KMS-11 (cell line): ENCODE data around the gene UMODL1.

Experiments used
- H2AFZ ChIP-seq: fragments of 200-600 bp; sonication (generic); 2 replicates; pipeline ENCODE4 v1.6.1; 2016; ENCODE audit warnings: antibody characterized with exemption, mixed run types, low read depth
- H3K27ac ChIP-seq: fragments of 200-600 bp; sonication (generic); 2 replicates; pipeline ENCODE4 v1.6.1; 2016; ENCODE audit warnings: mild to moderate bottlenecking, mixed run types
- H3K27me3 ChIP-seq: fragments of 200-600 bp; sonication (generic); 2 replicates; pipeline ENCODE4 v1.6.1; 2017; ENCODE audit warnings: mild to moderate bottlenecking, low read depth, mixed run types, moderate library complexity; ENCODE audit not compliant: insufficient read depth
- H3K36me3 ChIP-seq: fragments of 200-600 bp; sonication (generic); 2 replicates; pipeline ENCODE4 v1.6.1; 2017; ENCODE audit warnings: mild to moderate bottlenecking, mixed run types; ENCODE audit not compliant: insufficient read depth
- H3K4me1 ChIP-seq: fragments of 200-600 bp; sonication (generic); 2 replicates; pipeline ENCODE4 v1.6.1; 2016; ENCODE audit warnings: mild to moderate bottlenecking, low read depth, mixed run types; ENCODE audit not compliant: poor library complexity, severe bottlenecking
- H3K4me2 ChIP-seq: fragments of 200-600 bp; sonication (generic); 2 replicates; pipeline ENCODE4 v1.7.0; 2016; ENCODE audit warnings: mild to moderate bottlenecking, mixed run types
- H3K4me3 ChIP-seq: fragments of 200-600 bp; sonication (generic); IDR thresholded peaks from 2 replicates; pipeline ENCODE4 v1.6.1; 2017; ENCODE audit warnings: low read depth, low read length, mixed read lengths; ENCODE audit not compliant: insufficient read depth
- H3K79me2 ChIP-seq: fragments of 200-600 bp; sonication (generic); 2 replicates; pipeline ENCODE4 v1.6.1; 2016; ENCODE audit warnings: low read depth, mixed run types; ENCODE audit not compliant: insufficient read depth
- H3K9ac ChIP-seq: fragments of 200-600 bp; sonication (generic); 2 replicates; pipeline ENCODE4 v1.6.1; 2016; ENCODE audit warnings: mild to moderate bottlenecking, mixed run types
- H4K20me1 ChIP-seq: fragments of 200-600 bp; sonication (generic); 2 replicates; pipeline ENCODE4 v1.6.1; 2016; ENCODE audit warnings: mild to moderate bottlenecking, mixed run types; ENCODE audit not compliant: insufficient read depth
- CTCF ChIP-seq: fragments of 200-600 bp; sonication (generic); conservative IDR thresholded peaks from 2 replicates; pipeline ENCODE4 v1.6.1; 2017; ENCODE audit warnings: low read depth, mild to moderate bottlenecking, antibody characterized with exemption, low read length, moderate library complexity, mixed read lengths

Gene UMODL1

GRCh38 chr21:42150474-42151085 is 79.5 kb downstream of the UMODL1 start:
- no peaks in the 10 kb centered on the region for H3K79me2 ChIP-seq
- H2AFZ ChIP-seq = no peak overlapping the region
- H3K27me3 ChIP-seq = peaks cover 3% of the 10 kb centered on the region
- no peaks in the 10 kb centered on the region for H4K20me1 ChIP-seq
- H3K4me3 ChIP-seq = no peak overlapping the region
- H3K9ac ChIP-seq = no peak overlapping the region
- no peak for TF ChIP-seq CTCF
- H3K36me3 ChIP-seq = no peaks in the 10 kb centered on the region
- peaks cover 2% of the 10 kb centered on the region for H3K4me1 ChIP-seq
- no peak overlapping the region for H3K27ac ChIP-seq
- no peak overlapping the region for H3K4me2 ChIP-seq

GRCh38 chr21:42151148-42151947 is 80.2 kb downstream of the UMODL1 start:
- TF ChIP-seq CTCF = no peak
- Histone ChIP-seq H3K4me3 (no peak overlapping the region), H3K9ac (no peak overlapping the region), H2AFZ (no peak overlapping the region), H3K27ac (no peak overlapping the region), H3K4me2 (no peak overlapping the region), H3K27me3 (peaks cover 3% of the 10 kb centered on the region), H3K79me2 (no peaks in the 10 kb centered on the region), H3K36me3 (no peaks in the 10 kb centered on the region), H4K20me1 (no peaks in the 10 kb centered on the region), H3K4me1 (no peaks in the 10 kb centered on the region)

GRCh38 chr21:42151948-42152220 is 80.8 kb downstream of the UMODL1 start:
- H3K4me2 ChIP-seq = no peak overlapping the region
- no peak overlapping the region for H3K4me3 ChIP-seq
- no peaks in the 10 kb centered on the region for H3K36me3 ChIP-seq
- no peaks in the 10 kb centered on the region for H3K79me2 ChIP-seq
- no peak overlapping the region for H2AFZ ChIP-seq
- peaks cover 3% of the 10 kb centered on the region for H3K27me3 ChIP-seq
- no peaks in the 10 kb centered on the region for H3K4me1 ChIP-seq
- no peak for TF ChIP-seq CTCF
- no peak overlapping the region for H3K9ac ChIP-seq
- no peaks in the 10 kb centered on the region for H4K20me1 ChIP-seq
- no peak overlapping the region for H3K27ac ChIP-seq

GRCh38 chr21:42153046-42153686 is 82.0 kb downstream of the UMODL1 start:
- peaks cover 3% of the 10 kb centered on the region for H3K27me3 ChIP-seq
- no peaks in the 10 kb centered on the region for H3K79me2 ChIP-seq
- TF ChIP-seq CTCF = no peak
- H3K4me1 ChIP-seq = no peaks in the 10 kb centered on the region
- H3K4me3 ChIP-seq = no peak overlapping the region
- no peak overlapping the region for H3K4me2 ChIP-seq
- no peak overlapping the region for H3K9ac ChIP-seq
- no peak overlapping the region for H2AFZ ChIP-seq
- no peak overlapping the region for H3K27ac ChIP-seq
- no peaks in the 10 kb centered on the region for H4K20me1 ChIP-seq
- no peaks in the 10 kb centered on the region for H3K36me3 ChIP-seq
